ENCODE results near the gene LRRTM3.

Gene LRRTM3

DNA sequence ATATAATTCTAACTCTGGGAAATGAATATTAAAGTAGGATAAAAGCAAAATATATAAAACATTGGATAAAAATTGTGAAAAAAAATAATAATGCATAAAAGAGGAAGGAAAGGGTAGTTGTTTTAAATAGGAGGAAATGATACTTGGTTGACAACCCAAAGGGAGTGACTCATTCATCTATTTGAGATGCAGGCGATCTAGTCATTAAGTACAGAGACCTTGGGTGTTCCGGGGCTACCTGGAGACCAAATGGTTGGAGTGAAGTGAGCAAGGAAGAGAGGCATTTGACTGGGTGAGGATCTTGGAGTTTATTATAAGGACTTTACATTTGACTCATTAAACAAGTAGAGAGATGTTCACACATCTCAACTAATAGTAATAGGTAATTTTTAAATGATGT is 111.0 kb downstream of the LRRTM3 start:
- H3K27ac ChIP-seq, result no peak overlapping the region
- TF ChIP-seq ZFX (IDR thresholded peaks at IDR 0.05; ENCODE audit: borderline replicate concordance), result no peak
- TF ChIP-seq, protein P1, sequence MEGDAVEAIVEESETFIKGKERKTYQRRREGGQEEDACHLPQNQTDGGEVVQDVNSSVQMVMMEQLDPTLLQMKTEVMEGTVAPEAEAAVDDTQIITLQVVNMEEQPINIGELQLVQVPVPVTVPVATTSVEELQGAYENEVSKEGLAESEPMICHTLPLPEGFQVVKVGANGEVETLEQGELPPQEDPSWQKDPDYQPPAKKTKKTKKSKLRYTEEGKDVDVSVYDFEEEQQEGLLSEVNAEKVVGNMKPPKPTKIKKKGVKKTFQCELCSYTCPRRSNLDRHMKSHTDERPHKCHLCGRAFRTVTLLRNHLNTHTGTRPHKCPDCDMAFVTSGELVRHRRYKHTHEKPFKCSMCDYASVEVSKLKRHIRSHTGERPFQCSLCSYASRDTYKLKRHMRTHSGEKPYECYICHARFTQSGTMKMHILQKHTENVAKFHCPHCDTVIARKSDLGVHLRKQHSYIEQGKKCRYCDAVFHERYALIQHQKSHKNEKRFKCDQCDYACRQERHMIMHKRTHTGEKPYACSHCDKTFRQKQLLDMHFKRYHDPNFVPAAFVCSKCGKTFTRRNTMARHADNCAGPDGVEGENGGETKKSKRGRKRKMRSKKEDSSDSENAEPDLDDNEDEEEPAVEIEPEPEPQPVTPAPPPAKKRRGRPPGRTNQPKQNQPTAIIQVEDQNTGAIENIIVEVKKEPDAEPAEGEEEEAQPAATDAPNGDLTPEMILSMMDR (IDR thresholded peaks at IDR 0.05), result no peak

DNA sequence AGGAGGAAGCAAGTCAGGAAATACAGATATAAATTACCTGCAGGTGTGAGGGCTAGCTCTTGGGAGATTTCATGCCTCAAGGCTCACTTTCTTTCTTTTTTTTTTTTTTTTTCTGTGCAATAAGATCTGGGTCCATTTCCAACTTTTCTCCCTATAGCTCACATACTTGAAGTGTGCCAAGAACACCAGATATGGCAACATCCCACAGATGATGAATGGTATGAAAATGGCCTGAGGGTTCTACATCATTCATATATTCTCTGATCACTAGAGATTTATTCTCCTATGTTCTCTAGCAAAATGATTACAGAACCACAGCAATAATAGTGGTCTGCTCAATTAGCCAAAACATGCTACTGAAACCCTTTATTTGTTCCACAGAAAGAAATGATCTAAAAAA is 117.2 kb downstream of the LRRTM3 start:
- H3K27ac ChIP-seq, result no peak overlapping the region
- TF ChIP-seq, protein P1 (IDR thresholded peaks at IDR 0.05), result no peak
- no peak for TF ChIP-seq ZFX (IDR thresholded peaks at IDR 0.05; ENCODE audit: borderline replicate concordance)

DNA sequence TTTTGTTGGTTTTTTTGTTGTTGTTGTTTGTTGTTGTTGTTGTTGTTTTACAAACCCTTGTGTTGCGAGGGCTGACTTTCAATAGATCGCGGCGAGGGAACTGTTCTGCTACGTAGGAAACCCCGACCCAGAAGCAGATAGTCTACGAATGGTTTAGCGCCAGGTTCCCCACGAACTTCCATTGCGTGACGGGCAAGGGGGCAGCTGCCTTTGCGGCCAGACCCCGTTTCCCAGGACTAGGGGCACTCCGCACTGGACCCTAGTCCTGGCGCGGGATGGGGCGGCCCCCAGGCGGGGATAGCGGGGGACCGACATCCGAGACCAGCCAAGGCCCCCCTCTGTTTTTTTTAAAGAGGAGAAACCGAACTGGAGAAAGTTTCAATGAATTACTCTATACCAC is 119.6 kb downstream of the LRRTM3 start:
- H3K27ac ChIP-seq, result no peak overlapping the region
- TF ChIP-seq, protein P1 (IDR thresholded peaks at IDR 0.05), result no peak
- no peak for TF ChIP-seq ZFX (IDR thresholded peaks at IDR 0.05; ENCODE audit: borderline replicate concordance)

DNA sequence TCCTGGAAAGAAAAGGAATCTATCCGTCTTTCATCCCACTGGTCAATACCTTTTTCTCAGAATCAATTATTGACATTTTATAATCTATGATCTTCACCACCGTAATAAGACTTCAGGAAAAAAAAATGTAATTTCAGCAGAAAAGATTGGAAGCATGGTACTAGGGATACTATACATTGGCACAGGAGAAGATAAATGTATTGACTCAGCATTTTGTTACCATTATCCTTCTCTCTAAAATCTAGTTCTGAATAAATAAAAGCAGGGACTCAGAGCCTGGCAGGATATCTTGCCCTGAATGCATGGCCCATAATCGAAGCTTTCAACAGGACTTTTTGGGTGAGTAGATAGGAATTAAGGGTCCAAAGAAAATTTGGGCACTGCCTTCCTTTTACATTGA is 120.7 kb downstream of the LRRTM3 start:
- no peak overlapping the region for H3K27ac ChIP-seq
- TF ChIP-seq ZFX (IDR thresholded peaks at IDR 0.05; ENCODE audit: borderline replicate concordance), result no peak
- TF ChIP-seq, protein P1 (IDR thresholded peaks at IDR 0.05), result no peak

DNA sequence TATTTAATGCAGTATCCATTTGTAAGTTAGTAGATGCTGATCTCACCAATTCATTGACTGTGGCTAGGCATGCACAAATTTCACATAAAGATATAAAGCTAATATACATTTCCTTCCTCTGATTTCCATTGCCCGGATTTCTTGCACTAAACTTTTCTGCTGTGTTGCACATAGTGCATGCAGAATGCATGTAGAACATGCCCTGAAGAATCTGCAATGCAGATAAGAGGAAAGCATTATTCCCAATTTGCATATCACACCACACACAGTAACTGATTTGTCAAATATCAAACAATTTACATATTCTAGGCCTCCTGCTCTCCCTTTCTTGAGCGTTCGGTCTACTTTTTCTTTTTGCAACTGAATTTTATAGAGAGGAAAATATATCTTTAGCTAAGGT is 124.2 kb downstream of the LRRTM3 start:
- no peak overlapping the region for H3K27ac ChIP-seq
- TF ChIP-seq, protein P1 (IDR thresholded peaks at IDR 0.05), result no peak
- TF ChIP-seq ZFX (IDR thresholded peaks at IDR 0.05; ENCODE audit: borderline replicate concordance), result no peak

DNA sequence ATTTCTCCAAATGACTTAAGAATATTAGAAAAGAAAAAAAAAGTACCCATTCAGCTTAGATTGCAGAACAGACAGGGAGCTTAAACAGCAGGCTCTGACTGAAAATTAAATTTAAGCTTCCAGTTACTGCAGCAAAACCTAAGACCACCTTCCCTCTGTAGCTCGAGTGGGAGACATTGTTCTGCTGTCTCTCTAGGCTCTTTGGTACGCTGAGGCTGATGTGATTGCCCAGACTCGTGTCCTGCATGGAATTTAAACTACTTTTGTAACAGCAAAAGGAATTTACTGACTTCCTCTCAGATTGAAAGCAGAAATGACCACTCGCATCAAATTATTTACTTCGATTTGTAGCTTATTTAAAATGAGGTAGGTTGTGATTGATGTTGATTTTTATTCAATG is 124.6 kb downstream of the LRRTM3 start:
- TF ChIP-seq, protein P1 (IDR thresholded peaks at IDR 0.05), result no peak
- no peak for TF ChIP-seq ZFX (IDR thresholded peaks at IDR 0.05; ENCODE audit: borderline replicate concordance)
- H3K27ac ChIP-seq, result no peak overlapping the region

DNA sequence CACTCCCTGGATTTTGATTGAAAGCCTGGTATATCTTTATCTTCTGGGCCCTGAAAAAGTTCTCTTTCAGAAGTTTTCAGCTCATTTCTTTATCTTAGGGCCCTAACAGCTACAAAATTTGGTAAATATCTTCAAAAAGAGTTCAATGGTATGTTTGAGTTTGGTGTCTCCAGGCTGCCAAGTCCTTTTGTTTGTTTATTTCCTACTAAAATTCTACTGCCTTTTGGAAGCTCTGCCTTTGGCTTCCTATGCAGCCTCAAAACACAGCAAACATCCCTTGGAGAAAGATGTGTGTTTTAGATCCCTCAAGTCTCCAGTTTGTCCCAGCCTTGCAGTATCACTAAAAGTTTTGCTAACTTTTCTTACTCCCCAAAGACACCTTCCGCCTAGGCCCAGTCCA is 146.8 kb downstream of the LRRTM3 start:
- TF ChIP-seq, protein P1 (IDR thresholded peaks at IDR 0.05), result no peak
- no peak for TF ChIP-seq ZFX (IDR thresholded peaks at IDR 0.05; ENCODE audit: borderline replicate concordance)
- no peak overlapping the region for H3K27ac ChIP-seq

All from 22Rv1 (cell line).